Right forelimb (tissue), 1 donor: ENCODE data around the gene ATL1.
"Not testable (repeated sequence)": the region's sequence is repeated elsewhere in the genome, so short reads cannot be mapped to it uniquely, and the experiment has no call there.

ENCODE experiments used
- DNase-seq: peaks from one replicate; pipeline ENCODE4 v3.0.0-alpha.2; 2018

The ATL1 gene

DNA sequence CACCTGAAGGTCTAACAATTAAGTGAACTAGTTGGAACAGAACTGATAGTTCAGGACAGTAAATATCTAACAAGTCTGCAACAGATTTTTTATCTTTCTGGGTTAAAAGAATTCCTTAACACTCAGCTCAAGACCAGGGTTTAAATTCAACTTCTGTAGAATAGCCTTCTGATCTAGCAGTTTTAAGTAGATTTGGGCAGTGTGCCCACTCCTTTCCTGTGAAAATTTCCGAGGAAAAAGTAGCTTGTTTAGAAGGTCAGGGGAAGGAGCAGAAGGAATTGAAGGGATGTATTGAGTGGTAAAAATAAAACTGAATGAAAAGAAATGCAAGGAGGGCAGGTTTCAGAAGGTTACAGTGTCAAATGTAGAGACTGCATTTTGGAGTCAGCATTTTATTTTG, 45.8 kb downstream of the ATL1 start:
- DNase-seq, result no peak

DNA sequence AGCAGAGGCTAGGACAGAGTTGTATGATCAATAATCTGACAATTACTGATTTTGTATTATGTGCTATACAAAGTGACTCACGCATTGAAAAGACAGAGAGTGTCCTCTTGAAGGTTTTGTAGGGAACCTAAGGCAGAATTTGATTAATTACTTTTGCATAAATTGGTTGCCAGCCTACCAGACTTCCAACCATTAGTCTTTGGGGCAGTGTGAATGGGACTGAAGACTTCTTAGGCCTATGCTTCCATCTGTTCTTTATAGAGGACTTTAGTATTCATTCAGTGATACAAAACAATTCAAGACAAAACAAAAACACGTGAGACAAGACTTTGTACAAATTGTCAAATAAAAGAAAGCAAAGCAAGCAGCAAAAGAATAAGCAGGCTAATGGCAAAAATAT, 46.5 kb downstream of the ATL1 start:
- no peak for DNase-seq

DNA sequence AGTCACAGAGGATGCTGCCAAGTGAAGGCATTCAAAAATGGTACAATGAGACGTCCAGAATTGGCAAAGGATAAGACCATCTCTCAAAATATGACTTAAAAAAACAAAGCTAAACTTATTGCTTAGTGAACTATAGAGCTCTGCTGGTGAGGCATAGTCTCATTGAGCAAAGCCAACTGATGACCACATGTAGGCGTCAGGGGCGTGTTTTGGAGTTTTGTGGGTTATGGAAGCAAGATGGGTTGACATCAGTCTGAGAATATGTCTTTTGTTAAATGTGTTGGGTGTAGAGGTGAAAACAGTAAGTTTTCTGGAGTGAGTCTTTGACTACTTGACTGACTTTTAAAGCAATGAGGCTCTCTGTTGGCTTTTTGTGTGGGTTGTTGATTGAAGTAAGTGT, 47.2 kb downstream of the ATL1 start:
- DNase-seq, result no peak

DNA sequence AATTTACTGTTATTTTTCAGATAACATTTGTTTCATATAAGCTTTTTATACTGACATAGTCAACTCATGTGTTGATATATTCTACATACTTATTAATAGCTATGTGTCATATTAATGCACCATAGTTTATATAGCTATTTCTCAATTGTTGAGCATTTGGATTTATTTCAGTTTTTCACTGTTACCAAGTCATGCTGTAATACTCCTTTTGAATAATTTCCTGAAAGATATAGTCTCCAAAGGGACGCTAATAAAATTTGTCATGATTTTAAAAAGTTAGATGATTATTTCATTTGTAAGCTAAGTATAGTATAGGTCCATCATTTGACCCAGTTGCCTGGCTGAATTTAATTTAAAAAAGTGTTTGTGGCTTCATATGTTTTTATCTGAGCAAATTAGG, 47.8 kb downstream of the ATL1 start:
- DNase-seq, result no peak

DNA sequence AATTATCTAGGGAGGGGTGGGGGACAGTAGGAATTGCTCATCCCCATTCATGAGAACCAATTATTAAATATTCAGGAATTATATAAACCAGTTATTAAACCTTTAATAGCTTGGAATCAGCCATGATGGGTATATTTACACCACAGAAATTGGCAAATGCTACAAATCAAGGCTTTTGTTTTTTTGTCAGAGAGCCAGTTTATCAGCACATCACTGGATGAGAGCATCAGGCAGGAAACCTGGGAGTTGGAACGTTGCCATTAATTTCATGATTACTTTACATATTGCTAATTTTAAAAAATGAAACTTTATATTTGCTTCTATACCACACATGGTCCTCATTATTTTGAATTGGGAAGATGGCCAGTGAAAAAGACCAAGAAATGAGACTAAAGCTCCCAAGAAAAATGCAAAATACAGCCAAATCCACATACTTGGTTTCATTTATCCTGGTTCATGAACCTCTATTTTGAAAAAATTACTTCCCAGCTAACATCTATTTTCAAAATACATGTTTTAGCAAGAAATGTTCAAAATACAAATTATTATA, 48.4 kb downstream of the ATL1 start:
- no peak for DNase-seq

DNA sequence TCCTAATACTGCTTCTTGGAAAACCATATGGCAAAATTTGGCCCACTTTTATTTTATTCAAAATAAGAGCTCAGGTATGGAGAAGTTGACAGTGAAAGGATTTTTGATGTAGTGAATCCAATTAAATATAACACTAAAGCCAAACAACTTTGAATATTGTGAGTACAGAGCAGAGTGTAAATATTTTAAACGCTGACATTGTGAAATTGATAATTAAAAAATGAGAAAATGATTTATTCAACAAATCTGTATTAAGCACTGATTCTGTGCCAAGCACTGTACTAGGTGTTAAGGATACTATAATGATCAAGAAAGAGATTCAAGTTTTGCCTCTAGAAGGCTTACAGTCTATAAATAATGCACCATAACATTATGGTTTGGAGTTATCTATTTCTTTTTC, 50.5 kb downstream of the ATL1 start:
- no peak for DNase-seq

DNA sequence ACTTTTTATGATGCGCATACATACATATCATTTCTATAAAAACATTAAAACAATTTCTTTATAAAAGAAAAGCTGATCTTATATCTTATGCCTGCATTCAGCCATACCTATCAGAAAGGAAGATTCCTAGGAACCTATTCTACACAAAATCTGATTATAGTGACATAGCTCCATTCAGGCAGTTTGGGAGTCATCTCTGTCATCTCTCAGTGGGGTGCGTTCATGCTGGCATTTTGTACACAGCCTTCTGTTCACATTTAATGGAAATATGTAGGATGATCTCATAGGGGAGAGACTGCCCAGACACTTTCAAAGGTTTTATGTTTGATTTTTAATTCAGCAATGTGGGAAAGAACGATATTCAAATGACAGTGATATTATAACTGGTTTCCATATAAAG, 52.9 kb downstream of the ATL1 start:
- no peak for DNase-seq

DNA sequence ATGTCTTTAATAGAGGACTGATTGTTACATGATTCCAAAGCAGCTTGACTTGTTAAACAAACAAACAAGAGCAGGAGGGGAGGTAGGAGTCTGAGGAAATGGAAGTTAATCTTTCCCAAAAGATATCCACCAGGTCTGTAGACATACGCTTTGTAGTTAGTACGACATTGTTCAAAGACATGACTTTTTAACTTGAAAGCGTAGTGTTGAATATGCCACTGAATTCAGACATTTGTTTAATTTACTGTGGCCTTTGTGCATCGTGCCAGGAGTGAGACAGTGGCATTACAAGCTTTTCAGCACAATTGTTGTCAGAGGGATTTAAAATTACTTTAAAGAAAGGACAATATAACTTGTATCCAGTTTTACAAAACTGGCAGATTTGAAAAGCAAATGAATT, 55.1 kb downstream of the ATL1 start:
- DNase-seq, result no peak

DNA sequence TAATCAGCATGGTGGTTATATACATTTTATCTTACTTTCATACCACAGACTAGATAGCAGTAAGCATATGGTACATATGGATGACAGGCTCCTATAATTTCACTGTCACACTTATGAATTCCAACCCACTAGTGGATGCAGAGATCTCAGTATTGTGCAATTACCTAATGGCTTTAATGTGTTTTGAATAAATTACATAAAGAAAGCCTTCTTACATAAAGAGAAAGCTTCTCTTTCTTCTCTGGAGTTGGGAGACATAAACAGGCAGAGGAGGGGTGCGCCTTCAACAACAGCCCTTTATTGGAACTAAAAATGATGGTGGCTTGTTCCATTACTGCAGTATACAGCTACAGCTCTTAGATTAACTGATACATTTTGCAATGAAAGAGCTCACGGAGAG, 55.6 kb downstream of the ATL1 start:
- no peak for DNase-seq

DNA sequence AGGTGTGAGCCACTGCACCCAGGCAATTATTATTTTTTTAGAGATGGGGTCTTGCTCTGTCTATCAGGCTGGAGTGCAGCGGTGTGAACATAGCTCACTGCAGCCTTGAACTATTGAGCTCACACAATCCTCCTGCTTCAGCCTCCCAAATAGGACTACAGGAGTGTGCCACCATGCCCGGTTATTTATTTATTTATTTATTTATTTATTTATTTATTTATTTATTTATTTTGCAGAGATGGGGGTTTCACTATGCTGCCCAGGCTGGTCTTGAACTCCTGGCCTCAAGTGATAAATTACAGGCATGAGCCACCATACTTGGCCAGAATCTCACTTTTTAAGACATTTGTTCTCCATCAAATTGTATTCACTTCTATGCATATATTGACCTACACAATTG, 56.3 kb downstream of the ATL1 start:
- DNase-seq, result no peak

DNA sequence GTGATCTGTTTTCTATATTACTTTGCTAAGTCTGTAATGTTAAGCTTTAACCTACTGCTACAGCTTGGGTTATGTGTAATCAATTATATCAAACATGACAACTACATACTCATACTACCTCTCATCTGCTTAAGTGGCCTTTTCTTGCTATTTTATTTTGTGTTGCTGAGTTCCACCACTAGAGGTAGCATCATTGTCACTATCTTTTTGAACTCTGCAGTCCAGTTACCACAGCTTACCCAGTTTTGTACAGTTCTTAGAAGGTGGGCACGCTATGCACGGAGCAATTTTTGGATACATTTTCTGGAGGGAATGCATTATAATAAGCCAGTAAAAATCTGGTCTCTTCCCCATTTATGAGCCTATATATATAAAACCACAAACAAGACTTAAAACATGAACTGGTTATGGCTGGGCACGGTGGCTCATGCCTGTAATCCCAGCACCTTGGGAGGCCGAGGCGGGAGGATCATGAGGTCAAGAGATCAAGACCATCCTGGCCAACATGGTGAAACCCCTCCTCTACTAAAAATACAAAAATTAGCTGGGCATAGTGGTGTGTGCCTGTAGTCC, 59.7 kb downstream of the ATL1 start:
- DNase-seq, result no peak

DNA sequence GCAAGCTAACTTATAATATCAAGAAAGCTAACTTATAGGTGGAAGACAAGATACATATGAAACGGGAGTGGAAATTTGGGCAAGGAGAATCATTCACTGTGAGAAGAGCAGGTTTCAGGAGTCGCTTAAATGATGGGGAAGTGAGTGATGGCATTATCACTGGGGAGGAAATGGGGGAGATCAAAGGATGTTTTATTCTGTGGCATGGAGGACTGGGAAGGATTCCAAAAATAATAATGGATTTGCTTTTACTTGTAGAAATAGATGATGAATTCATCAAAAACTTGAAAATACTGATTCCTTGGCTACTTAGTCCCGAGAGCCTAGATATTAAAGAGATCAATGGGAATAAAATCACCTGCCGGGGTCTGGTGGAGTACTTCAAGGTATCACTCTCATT, 60.4 kb downstream of the ATL1 start:
- no peak for DNase-seq

DNA sequence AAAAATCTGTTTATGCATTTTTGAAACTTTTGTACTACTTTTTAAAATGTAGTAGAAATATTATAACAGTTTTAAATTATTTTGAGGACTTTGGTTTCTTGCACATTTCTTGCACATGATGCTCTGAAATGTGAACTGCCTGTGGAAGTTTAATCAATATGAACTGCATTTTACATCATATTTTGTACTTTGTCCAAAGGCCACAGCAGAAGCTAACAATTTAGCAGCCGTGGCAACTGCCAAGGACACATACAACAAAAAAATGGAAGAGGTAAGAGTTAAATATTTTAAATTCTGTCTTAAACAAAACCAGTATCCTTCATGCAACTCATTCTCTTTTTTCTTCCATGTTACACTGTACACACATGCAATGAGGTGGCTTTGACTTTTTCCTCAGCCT, 63.0 kb downstream of the ATL1 start:
- no peak for DNase-seq

DNA sequence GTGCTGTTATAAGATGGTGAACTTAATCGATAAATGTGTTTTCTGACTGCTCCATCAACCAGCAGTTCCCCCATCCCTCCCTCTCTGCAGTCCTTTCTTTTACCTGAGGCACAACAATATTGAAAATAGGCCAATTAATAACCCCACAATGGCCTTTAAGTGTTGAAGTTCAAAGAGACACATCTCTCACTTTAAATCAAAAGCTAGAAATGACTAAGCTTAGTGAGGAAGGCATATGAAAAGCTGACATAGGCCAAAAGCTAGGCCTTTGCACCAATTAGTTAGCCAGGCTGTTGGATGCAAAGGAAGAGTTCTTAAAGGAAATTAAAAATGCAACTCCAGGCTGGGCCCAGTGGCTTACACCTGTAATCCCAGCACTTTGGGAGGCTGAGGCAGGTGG, 64.5 kb downstream of the ATL1 start:
- no peak for DNase-seq

DNA sequence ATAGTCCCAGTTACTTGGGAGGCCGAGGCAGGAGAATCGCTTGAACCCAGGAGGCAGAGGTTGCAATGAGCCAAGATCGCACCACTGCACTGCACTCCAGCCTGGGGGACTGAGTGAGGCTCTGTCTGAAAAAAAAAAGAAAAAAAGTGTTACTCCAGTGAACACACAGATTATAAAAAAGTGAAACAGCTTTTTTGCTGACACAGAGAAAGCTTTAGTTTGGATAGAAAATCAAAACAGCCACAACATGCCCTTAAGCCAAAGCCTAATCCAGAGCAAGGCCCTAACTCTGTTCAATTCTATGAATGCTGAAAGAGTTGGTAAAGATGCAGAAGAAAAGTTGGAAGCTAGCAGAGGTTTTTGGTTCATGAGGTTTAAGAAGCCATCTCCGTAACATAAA, 65.0 kb downstream of the ATL1 start:
- DNase-seq, result not testable (repeated sequence)

DNA sequence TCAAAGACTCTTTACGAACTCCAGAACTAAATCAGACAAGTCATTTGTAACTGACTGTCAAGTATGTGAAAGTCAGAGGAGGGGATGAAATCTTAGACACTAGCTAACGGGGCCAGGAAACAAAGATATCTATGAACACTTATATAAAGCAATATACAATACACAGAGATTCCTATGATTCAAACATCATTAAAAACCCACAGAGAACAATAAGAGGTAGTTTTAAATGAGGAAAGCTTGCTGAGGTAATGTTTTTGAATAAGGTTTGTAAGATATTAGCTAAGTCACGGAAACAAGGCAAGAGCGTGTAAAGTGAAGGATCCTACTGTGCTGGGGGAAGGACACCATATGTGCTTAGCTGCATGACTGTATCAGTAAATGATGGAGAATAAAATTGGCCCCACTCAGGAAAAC, 71.5 kb downstream of the ATL1 start:
- DNase-seq, result no peak

DNA sequence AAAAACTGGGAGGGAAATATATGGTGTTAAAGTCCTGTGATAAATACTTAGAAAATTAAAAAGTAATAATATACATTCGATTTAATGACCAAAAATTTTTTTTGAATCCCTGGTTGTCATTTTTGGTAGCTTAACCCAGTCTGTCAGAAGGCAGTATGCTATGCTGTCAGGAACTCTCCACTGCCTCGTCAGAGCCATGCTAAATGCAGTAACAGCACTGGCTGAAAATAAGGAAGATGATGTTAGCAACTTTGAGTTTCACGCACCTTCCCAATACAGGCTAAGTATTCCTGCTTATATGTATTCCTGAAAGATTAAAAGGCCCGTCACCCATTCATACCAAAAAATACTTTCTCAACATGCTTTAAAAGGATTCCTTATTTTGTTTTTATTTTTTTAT, 74.0 kb downstream of the ATL1 start:
- no peak for DNase-seq

DNA sequence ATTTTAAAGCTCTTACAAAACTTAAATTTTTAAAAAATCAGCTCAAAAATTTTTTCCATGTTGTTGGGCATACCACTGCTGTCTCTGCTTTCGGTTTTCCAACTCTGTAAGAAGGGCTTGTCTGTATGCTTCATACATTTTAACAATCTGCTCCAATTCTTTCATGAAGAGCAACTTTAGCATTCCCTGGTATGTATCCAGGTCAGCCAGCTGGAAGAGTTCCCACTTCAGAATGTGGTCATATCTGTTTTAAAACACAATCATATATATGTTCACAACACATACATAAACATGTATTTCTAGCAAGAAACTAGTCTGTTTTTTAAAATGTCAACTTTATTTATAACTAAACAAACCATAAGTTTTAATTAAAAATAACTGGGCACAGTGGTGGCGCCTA, 75.2 kb downstream of the ATL1 start:
- DNase-seq, result no peak

DNA sequence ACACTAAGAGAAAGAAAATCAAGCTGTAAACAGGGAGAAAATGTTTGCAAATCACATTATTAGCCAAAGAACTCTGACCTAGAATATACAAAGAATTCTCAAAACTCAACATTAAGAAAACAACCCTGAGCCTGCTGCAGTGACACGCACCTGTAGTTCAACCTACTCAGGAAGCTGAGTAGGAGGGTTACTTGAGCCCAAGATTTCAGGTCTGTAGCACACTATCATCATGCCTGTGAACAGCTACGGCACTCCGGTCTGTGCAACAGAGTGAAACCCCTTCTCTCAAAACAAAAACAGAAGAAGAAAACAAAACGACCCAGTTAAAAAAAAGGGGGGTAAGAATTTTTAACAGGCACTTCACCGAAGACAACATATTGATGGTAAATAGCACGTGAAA, 87.3 kb downstream of the ATL1 start:
- DNase-seq, result no peak

DNA sequence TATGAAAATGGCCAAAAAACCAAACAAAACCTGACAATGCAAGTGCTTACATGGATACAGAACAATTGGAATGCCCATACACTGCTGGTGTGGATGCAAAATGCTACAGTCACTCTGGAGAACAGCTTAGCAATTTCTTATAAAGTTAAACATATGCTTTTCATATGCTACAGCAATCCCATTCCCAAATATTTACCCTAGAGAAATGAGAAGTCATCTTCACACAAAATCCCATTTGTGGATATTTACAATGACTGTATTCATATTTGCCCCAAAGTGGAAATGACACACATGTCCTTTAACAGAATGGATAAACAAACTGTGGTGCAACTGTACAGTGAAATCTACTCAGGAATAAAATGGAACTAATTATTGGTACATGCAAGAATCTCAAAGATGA, 87.8 kb downstream of the ATL1 start:
- DNase-seq, result no peak

DNA sequence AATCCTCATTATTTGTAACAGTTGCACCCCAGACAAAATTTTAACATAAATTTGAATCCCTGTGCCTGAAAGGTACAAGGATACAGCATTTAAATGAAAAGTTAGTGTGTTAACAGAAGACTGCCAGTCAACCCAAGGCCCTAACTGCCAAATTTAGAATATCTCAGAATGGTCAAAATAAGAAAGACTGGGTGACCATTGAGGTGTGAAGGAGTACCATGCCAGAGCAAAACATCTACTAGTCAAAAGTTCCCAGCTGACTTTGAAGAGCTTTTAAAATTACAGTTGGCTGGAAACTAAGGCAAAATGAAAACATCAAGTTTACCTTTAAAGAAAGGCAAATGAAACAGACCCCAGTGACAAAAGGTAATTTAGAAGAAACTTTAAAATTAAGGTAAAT, 89.7 kb downstream of the ATL1 start:
- no peak for DNase-seq

DNA sequence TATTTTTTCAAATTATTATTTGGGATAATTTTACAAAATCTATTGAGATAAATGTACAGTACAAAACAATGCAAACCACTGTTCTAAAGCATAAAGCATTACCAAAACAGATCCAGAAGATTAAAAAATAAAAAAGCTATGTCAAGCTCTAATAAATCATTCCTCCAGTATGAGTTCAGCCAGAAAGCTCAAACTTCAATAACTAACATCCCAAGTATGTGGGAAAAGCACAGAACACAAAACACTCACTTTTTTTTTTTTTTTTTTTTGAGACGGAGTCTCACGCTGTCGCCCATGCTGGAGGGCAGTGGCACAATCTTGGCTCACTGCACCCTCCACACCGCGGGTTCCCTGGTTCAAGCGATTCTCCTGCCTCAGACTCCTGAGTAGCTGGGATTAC, 96.8 kb downstream of the ATL1 start:
- no peak for DNase-seq

DNA sequence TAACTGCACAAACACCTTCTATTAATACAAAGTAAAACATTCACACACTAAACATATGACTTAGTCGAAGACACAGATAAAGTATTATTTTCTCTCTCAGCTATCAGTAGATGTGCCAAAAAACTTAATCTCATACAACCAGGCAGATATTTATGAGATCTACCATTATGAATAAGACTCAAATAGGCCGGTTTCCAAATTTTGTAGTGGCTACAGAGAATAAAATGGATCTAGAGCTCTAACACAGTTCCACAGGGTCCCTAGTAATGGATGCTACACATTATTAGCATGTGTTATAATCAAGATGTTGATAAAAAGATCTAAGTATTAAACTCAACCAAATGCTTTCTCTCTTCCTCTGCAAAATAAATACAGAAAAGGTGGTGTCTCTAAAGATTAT, 97.8 kb downstream of the ATL1 start:
- no peak for DNase-seq

DNA sequence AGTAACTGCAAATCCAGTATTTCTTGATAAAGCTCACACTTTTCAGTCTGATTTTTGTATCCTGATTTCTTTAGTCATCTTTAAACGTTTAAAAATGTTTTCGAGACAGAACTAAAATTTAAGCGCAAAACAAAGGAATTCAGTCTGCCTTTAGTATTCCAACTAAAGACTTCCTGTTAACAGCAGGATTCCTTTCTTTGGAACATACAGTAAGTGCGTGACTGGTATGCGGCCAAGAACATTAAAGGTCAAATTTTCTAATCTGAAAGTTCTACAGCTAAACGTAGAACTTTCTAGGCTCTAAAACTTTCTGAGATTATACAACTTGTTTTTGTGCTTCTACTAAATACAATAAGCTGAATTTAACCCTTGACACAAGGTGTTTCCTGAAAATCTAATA, 98.3 kb downstream of the ATL1 start:
- DNase-seq, result no peak

DNA sequence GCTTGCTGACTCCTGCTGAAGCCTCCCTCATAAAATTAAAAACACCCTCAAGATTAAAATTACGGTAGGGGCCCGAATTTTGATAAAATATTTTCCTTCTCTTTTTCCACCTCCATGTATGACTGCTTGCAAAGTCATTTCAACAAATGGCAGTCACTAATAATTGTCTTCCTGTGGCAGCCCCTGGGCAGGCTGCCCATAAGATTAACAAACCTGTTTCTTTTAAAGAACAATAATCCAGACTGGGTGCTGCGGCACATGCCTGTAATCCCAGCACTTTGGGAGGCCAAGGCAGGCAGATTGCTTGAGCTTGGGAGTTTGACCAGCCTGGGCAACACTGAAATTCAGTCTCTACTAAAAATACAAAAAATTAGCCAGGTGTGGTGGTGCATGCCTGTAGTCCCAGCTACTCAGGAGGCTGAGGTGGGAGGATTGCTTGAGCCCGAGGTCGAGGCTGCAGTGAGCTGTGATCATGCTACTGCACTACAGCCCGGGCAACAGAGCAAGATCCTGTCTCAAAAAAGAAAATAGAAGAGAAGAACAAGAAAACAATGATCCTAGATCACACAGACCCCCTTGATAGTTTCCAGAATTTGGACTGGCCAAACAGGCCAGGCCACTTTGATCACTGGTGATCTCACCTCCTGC, 99.5 kb downstream of the ATL1 start:
- DNase-seq, result no peak
